GM21723 (cell line): ENCODE measurements around the gene PMF1.

Experiments
- ATAC-seq: cut with Tn5 transposase; IDR thresholded peaks from one replicate; pipeline ENCODE4 v1.9.1; 2021; ENCODE audit warnings: mild to moderate bottlenecking, moderate library complexity; ENCODE audit not compliant: unreplicated experiment

PMF1 gene

GRCh38 chr1:156233426-156234127 is 20.8 kb downstream of the PMF1 start:
- ATAC-seq: no peak

- ATAC-seq: no peak
These were observed 23.4 kb downstream of the PMF1 start for GRCh38 chr1:156236164-156236563.

- no peak for ATAC-seq
These were observed 25.4 kb downstream of the PMF1 start for GRCh38 chr1:156238248-156238647.

GRCh38 chr1:156241311-156241811 is 28.6 kb downstream of the PMF1 start:
- ATAC-seq: no peak

GRCh38 chr1:156241926-156242325 is 29.1 kb downstream of the PMF1 start, which contains the start of gene BGLAP:
Gene BGLAP, plus strand, starts transcription at chr1:156242184. Its CDS starts 48 bp downstream, at chr1:156242232.
- ATAC-seq: no peak

GRCh38 chr1:156242738-156243137 is 29.9 kb downstream of the PMF1 start:
- ATAC-seq: no peak

GRCh38 chr1:156244126-156244525 is 31.3 kb downstream of the PMF1 start:
- no peak for ATAC-seq

- no peak for ATAC-seq
These were observed 31.9 kb downstream of the PMF1 start for GRCh38 chr1:156244712-156245111.

GRCh38 chr1:156245451-156246232 is 32.8 kb downstream of the PMF1 start:
- ATAC-seq: no peak

GRCh38 chr1:156246241-156246780 is 33.5 kb downstream of the PMF1 start:
- ATAC-seq: no peak

GRCh38 chr1:156246781-156247459 is 34.1 kb downstream of the PMF1 start:
- no peak for ATAC-seq

GRCh38 chr1:156247460-156248322 is 34.9 kb downstream of the PMF1 start, which contains the start of gene PAQR6:
Gene PAQR6, minus strand, starts transcription at chr1:156248056. Its CDS starts 1,325 bp downstream, at chr1:156246731.
- ATAC-seq: no peak

GRCh38 chr1:156248323-156248683 is 35.5 kb downstream of the PMF1 start:
- ATAC-seq: no peak

- ATAC-seq: no peak
These were observed 36.8 kb downstream of the PMF1 start for GRCh38 chr1:156249593-156249992.

- no peak for ATAC-seq
These were observed 38.7 kb downstream of the PMF1 start for GRCh38 chr1:156251527-156251926.

- no peak for ATAC-seq
These were observed 40.8 kb downstream of the PMF1 start for GRCh38 chr1:156253634-156254033.

GRCh38 chr1:156257711-156258110 is 44.9 kb downstream of the PMF1 start:
- ATAC-seq: no peak

- ATAC-seq: no peak
These were observed 46.1 kb downstream of the PMF1 start for GRCh38 chr1:156258859-156259258.

GRCh38 chr1:156259805-156260204 is 47.0 kb downstream of the PMF1 start:
- no peak for ATAC-seq

- ATAC-seq: no peak
These were observed 48.1 kb downstream of the PMF1 start for GRCh38 chr1:156260896-156261295.
